ENCODE results near the gene TSC22D4. TPM values are rescaled to one million over a fixed set of nuclear protein-coding genes. Genes with fewer than 3 reads are reported as not detected.

The TSC22D4 gene
- total and polyA plus RNA-seq, 9 of the 15 experiments (the other 6 are each of a cell fraction or from before 2014, with no cell fraction given): 0.37 to 107 (median 28.7) TPM

- peak in 1 of 2 experiments; percentile 16; a peak in 1 of 4 replicates for TF ChIP-seq CSDE1 (IDR thresholded peaks at IDR 0.05)
- peak; percentile 89 for TF ChIP-seq CGGBP1 (CRISPR knock-in tag; IDR thresholded peaks at IDR 0.05)
- TF ChIP-seq KLF6 (CRISPR knock-in tag; IDR thresholded peaks at IDR 0.05; ENCODE audit: borderline replicate concordance): no peak; the same call in 1 of the 2 replicates
- peak; percentile 19 for TF ChIP-seq E2F1 (CRISPR knock-in tag; IDR thresholded peaks at IDR 0.05)
- TF ChIP-seq ZBTB11 (CRISPR knock-in tag; IDR thresholded peaks at IDR 0.05): no peak
- TF ChIP-seq POLR2AphosphoS5 (IDR thresholded peaks at IDR 0.05; ENCODE audit: control insufficient read depth, insufficient read depth, low read depth, low read length): peak; percentile 81
- no peak for TF ChIP-seq MED1 (CRISPR knock-in tag; IDR thresholded peaks at IDR 0.05; ENCODE audit: borderline replicate concordance)
- peak; percentile 98; the same call in 1 of the 2 replicates for TF ChIP-seq PHB (CRISPR knock-in tag; IDR thresholded peaks at IDR 0.05)
- peak; percentile 49; the same call in 1 of the 2 replicates for TF ChIP-seq REST (IDR thresholded peaks at IDR 0.05; ENCODE audit: borderline replicate concordance)
- no peak for TF ChIP-seq REST (CRISPR knock-in tag; IDR thresholded peaks at IDR 0.05; ENCODE audit: low read depth)
- no peak for TF ChIP-seq TGIF2 (CRISPR knock-in tag; IDR thresholded peaks at IDR 0.05)
- no peak for TF ChIP-seq SRSF9 (IDR thresholded peaks at IDR 0.05; ENCODE audit: borderline replicate concordance, low read depth, low read length)
- TF ChIP-seq ZNF232 (CRISPR knock-in tag; IDR thresholded peaks at IDR 0.05): 0 out of 2 replicates have a peak, but pooled peaks have one; percentile 53
- peak; percentile 59 for TF ChIP-seq ATF1 (CRISPR knock-in tag; IDR thresholded peaks at IDR 0.05)
- TF ChIP-seq ATF1 (tag; IDR thresholded peaks at IDR 0.05): peak; percentile 94
Measured at GRCh38 chr7:100428967-100429636, 49.9 kb downstream of the TSC22D4 start (continued).

Measured in K562 (cell line).